H4 (cell line): ENCODE measurements around the gene RAB34. TPM values are rescaled to one million over a fixed set of nuclear protein-coding genes. Genes with fewer than 3 reads are reported as not detected.
"Not testable (repeated sequence)": the region's sequence is repeated elsewhere in the genome, so short reads cannot be mapped to it uniquely, and the experiment has no call there.

Source experiments
- DNase-seq: peaks from one replicate; pipeline ENCODE4 v3.0.0-alpha.2; 2015; ENCODE audit warnings: low spot score
- total RNA-seq: library from RNA; depleted of rRNA; stranded (reverse); fragments of >200 nt; shearing (Covaris generic); gene quantifications from 2 replicates; pipeline ENCODE4 v1.2.3, GENCODE V29; 2014

The RAB34 gene
- total RNA-seq, 1 experiment from 2014 or later: 233 TPM

- DNase-seq: peak; percentile 88
Observed at GRCh38 chr17:28728364-28729200, 10.9 kb upstream of the RAB34 start, which contains the start of gene NEK8. Gene NEK8 (plus strand): TSS chr17:28728788. CDS start chr17:28728814, 26 bp downstream.

DNA sequence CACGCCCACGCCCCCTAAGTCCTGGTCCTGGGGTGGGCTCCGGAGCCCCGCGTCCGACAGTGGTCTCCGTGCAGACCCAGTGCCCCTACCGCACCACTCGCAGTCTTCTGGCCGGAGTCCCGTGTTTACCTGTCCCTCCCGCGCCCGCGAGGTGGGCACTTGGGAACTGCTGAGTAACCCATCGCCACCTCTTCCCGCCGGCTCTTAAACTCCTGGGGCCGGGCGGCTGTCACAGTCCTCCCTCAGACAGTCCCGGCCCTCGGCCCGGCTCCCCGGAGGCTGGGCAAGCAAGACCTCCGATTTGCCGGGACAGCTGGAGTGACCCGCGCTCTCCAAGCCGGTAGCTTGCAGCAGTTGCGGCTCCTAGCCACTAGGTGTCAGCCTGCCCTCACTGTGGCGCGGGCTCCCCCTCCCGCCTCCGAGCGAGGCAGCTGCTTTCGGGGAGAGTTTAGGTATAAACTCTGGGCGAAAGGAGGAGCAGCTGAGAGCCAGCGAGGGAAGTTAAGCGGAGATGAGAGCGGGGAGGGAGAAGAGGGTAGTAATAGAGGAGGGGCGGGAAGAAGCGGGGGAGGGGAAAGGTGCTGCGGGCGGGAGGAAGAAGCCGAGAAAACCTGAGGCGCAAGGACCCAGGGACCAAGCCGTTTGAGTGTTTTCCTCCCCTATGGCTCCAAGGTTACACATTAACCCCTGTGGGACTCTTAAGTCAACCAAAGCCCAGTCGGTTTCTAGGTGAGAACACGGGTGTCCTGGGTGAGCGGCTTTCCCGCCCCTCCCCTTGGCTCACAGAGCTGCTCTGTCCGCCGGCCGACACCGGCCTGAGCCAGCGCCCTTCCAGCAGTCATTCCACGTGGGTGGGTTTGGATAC is 9.2 kb upstream of the RAB34 start:
- peak; percentile 95 for DNase-seq

GRCh38 chr17:28726226-28726626 is 8.6 kb upstream of the RAB34 start, which contains the start of gene TLCD1:
Gene TLCD1 (minus strand): TSS chr17:28726233. CDS start chr17:28726097, 136 bp downstream.
- DNase-seq: no peak

- DNase-seq: peak; percentile 64
Observed at GRCh38 chr17:28725660-28726225, 8.1 kb upstream of the RAB34 start.

DNA sequence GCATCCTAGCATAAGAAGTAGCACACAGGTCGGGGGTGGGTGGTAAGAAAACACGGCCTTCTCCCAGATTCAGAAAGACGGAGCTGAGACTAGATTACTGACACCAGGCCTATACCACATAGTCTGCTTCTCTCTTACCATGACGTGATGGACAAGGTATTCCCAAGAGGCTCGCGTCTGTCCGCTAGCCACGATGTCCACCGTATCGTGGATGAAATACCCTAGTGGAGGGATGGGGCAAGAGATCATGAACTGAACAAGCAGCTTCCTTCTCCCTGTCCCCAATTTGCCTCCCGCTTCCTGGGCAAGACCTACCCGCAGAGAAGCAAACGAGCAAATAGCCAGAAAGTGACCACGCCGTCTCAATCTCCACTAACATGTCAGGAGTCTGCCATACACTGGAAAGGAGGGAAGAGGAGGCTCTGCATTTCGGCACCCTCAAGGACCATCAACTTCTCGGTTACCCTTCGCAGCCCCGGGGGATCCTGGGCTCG is 7.5 kb upstream of the RAB34 start:
- DNase-seq: peak; percentile 67

DNA sequence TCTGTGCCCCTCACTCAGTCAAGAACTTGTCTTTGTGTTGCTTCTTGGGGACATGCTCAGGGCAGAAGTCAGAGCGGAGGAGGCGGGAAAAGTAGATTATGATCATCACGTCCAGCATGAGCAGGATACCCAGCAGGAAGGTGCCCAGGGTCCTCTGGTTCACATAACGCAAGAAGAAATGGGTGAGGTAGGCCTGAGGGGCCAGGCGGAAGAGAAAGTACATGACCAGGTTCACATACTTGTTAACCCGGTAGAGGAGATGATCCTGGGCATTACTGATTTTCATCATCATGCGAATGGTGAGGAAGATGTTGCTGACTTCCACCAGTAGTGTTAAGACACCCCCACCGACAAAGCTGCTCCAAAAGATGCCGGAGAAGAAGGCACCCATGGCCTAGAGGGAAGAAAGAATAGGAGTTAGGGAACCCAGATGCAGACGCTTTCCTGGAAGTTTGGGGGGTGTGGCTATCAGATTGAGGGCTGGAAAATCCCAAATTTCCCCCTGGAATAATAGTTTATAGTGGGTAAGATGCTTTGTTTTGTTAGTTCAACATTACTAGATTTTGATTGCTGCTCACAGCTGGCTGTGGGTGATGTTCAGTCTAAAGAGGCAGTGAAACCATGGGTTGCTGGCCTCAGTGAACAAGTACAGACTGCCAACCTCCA is 7.0 kb upstream of the RAB34 start:
- DNase-seq: no peak

- DNase-seq: not testable (repeated sequence)
Observed at GRCh38 chr17:28723836-28724499, 6.3 kb upstream of the RAB34 start.

DNA sequence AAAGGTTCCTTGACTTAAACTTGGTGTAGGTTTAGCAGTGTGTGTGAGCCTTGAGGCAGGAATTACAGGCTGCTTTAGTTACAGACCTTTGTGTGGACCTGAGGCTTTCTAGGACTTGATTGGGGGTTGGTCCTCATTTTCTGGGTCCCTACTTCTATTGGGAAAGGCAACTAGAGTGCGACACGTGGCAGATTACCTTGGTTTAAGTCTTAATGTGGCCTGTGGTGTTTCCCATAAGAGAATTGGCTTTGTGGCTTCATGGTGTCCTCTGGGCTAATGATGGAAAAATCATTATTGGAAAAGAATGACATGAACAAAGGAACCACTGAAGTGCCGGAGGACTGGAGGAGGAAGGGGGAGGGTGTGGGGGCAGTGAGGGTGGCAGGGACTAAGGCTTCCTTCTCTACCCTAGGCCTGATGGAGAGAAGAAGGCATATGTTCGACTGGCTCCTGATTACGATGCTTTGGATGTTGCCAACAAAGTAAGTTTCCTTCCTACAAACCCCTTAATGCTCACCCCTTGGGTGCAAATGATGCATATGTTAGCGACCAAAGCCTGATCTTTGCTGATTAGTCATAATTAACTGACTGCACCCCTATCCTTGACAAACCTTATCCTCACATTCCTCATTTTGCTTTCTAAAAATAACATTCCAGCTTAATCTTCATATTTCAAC is 5.6 kb upstream of the RAB34 start:
- no peak for DNase-seq

DNA sequence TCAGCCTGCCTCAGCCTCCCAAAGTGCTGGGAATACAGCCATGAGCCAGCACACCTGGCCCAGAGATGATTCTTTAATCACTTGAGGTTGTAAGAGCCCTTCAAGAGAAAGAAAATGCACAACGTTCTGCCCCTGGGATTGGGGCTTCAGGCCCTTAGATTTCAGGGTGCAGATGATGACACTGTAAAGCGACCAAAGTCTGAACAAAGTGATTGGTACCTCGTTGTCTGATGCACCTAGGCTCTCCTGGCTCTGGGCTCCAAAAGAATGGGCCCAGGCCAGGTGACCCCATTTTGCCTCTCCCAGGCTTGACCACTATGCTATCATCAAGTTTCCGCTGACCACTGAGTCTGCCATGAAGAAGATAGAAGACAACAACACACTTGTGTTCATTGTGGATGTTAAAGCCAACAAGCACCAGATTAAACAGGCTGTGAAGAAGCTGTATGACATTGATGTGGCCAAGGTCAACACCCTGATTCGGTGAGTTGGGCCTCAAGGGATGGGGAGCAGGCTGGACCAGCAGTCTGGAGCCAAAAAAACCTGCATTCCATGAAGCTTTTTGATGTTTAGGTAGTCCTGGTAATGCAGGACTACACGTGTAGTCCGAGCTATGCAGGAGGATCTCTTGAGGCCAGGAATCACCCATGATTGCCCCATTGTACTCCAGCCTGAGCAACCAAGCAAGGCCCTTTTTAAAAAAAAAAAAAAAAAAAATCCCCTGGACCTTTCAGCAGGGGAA is 4.9 kb upstream of the RAB34 start:
- no peak for DNase-seq

- DNase-seq: not testable (repeated sequence)
Observed at GRCh38 chr17:28720997-28721329, 3.3 kb upstream of the RAB34 start.

DNA sequence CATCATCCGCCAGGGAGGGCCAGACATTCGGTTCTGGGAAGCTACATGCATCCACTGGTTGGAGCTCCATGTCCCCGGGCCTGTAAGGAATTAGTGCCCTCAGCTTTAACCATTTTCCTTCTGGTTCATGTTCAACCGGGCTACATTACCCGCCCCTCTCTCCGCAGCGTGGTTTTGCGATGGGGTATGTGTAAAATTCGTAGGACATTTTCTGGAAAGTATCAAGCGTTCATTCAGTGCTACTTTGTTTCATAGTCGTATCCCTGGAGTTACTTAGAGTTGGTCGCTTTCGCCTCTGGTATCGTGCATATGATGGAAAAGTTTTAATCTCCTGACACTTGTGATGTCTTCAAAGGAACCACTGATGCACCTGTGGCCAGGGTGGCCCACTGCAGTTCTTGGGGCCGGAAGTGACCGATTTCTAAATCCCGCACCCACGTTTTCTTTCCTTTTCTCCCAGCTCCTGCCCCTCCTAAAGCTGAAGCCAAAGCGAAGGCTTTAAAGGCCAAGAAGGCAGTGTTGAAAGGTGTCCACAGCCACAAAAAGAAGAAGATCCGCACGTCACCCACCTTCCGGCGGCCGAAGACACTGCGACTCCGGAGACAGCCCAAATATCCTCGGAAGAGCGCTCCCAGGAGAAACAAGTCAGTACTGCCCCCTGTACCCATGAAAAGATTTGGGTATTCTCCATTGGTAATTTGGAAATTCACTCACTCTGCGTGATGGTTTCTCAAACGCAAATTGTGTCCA is 2.8 kb upstream of the RAB34 start:
- no peak for DNase-seq

GRCh38 chr17:28719021-28719433 is 1.4 kb upstream of the RAB34 start:
- no peak for DNase-seq

GRCh38 chr17:28718333-28719020 is 809 bp upstream of the RAB34 start:
- DNase-seq: no peak

- DNase-seq: no peak
Observed at GRCh38 chr17:28716740-28717577, 709 bp downstream of the RAB34 start.

DNA sequence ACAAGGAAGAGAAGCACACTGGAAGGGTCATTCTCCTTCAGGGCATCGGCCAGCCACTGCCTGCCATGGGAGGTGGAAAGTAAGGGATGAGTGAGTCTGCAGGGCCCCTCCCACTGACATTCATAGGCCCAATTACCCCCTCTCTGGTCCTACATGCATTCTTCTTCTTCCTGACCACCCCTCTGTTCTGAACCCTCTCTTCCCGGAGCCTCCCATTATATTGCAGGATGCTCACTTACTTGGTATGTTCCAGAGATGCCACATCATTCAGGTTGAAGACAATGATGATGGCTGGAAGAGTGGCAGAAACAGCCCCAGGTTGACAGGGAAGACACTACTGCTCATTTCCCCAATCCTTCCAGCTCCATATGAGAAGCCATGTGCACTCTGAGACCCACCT is 2.5 kb downstream of the RAB34 start:
- DNase-seq: no peak

GRCh38 chr17:28714281-28714680 is 3.4 kb downstream of the RAB34 start:
- DNase-seq: no peak

- DNase-seq: no peak
Observed at GRCh38 chr17:28712705-28713415, 4.8 kb downstream of the RAB34 start.
